COLO829 (cell line): ENCODE data around the gene CHTF8.
A peak's percentile ranks its signal among the peaks of the same experiment; 100 is the strongest.

Experiments used
- DNase-seq: peaks from one replicate; pipeline ENCODE4 v3.0.0; 2012; ENCODE audit warnings: low spot score

The CHTF8 gene

DNA sequence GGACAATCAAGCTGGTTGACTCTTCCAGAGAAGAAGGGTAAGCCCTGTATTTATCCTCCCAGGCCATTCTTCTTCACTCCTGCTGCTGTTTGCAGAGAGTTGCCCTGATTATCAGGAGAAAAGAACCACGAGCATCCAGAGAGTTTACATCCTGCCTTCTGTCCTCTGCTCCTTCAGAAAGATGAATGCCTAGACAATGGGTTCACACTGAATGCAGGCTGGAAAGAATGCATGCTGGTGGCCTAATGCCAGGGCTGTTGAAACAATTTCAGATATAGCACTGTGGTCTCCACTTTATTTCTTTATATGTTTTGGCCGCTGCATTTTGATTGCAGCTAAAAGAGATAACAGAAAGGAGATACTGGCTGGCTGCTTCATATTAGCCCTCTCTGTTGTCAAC, 48.1 kb downstream of the CHTF8 start:
- DNase-seq = no peak

GRCh38 chr16:69083306-69083941, 49.0 kb downstream of the CHTF8 start:
- no peak for DNase-seq

DNA sequence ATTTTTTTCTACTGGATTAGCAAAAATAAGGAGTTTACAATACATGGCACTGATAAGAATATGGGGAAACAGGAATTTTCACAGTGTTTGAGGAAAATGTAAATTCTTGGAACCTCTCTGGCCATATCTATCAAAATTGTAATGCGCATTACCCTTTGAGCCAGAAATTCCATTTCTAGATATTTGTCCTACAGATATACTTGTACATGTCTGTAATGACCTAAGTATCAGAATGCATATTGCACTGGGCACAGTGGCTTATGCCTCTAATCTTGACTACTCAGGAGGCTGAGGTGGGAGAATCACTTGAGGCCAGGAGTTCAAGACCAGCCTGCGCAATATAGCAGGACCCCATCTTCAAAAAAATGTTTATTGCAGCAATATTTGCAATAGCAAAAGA, 52.7 kb downstream of the CHTF8 start:
- no peak for DNase-seq

- DNase-seq = no peak
These were observed 54.3 kb downstream of the CHTF8 start for GRCh38 chr16:69078073-69078472.

DNA sequence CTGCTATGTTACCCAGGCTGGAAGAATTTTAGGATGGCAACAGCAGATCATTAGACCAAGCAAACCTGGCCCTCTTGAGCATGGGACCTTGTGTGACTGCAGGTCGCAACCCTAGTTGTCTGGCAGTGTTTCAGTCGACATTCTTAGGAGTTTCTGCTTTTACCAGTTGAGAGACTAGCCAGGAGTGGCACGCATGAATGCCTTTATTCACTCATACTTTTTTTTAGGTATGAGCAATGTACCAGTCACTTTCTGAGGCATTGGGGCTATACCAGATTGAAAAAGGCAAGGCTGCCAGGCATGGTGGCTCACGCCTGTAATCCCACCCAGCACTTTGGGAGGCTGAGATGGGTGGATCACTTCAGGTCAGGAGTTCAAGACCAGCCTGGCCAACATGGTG, 55.1 kb downstream of the CHTF8 start:
- DNase-seq = peak; percentile 15

GRCh38 chr16:69073181-69073702, 59.1 kb downstream of the CHTF8 start:
- DNase-seq = peak; percentile 9

DNA sequence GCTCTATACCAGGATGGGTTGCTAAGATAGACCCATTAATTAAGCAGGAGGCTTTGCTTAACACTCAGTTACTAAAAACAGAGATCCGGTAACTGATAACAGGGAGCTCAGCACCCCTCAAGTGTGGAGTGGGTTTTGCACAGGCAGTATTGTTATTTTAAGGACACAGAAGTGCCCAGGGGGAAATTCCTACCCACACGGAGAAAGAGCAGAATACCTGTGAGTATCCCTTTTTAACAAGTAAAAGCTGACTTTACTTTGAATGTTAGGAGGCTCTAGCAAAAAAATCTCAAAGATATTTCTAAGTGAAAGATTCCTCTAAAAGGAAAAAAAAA, 59.8 kb downstream of the CHTF8 start:
- no peak for DNase-seq

DNA sequence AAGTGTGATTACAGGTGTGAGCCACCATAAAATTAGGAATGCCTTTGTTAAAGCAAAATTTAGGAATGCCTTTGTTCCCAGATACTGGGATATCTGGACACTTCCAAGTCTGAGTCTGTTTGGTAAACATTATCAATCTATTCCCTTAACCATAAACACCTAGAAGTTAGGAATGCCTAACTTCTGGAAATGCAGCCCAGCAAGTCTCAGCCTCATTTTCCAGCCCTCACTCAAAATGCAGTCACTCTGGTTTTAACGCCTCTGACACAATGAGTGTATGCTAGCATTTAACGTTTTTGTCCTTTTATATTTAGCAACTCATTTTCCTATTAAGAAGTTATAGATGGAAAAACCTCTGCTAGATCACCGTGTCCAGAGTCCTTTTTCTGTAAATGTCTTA, 61.4 kb downstream of the CHTF8 start:
- DNase-seq = no peak

- no peak for DNase-seq
These were observed 62.9 kb downstream of the CHTF8 start for GRCh38 chr16:69069504-69069903.
